HepG2 (cell line): ENCODE results near the gene ZNF683. TPM values are rescaled to one million over a fixed set of nuclear protein-coding genes. Genes with fewer than 3 reads are reported as not detected.
A peak's percentile ranks its signal among the peaks of the same experiment; 100 is the strongest.

Experiments used
- GATAD1 ChIP-seq: IDR thresholded peaks from 2 replicates; pipeline ENCODE4 v1.6.1; 2016; ENCODE audit warnings: missing genetic modification reagents, missing compliant biosample characterization
- KLF9 ChIP-seq: IDR thresholded peaks from 2 replicates; pipeline ENCODE4 v1.6.1; 2016; ENCODE audit warnings: low read depth
- MXI1 ChIP-seq: IDR thresholded peaks from 3 replicates; pipeline ENCODE4 v1.6.1; 2012; ENCODE audit warnings: low read depth, low read length, inconsistent platforms, borderline replicate concordance
- MYNN ChIP-seq: sonication (generic); formaldehyde crosslinking; IDR thresholded peaks from 2 replicates; pipeline ENCODE4 v1.4.0; 2020; ENCODE audit warnings: mild to moderate bottlenecking, low read depth, missing genetic modification reagents
- RBM39 ChIP-seq: fragments of 200-400 bp; formaldehyde crosslinking; IDR thresholded peaks from one replicate; pipeline ENCODE4 v1.6.1; 2018; ENCODE audit warnings: antibody characterized with exemption, mild to moderate bottlenecking, low read depth, low read length; ENCODE audit not compliant: poor library complexity, severe bottlenecking
- SALL1 ChIP-seq: sonication (generic); formaldehyde crosslinking; IDR thresholded peaks from 2 replicates; pipeline ENCODE4 v1.8.0; 2022; ENCODE audit warnings: mild to moderate bottlenecking, missing genetic modification reagents
- SP1 ChIP-seq, 2 experiments: fragments of 450-650 bp in 1 of 2; sonication (generic) in 1 of 2; formaldehyde crosslinking in 1 of 2; IDR thresholded peaks; 2 replicates each; pipeline versions ENCODE4 v1.4.0 to v1.6.1; 2016 to 2020; ENCODE audit warnings: missing genetic modification reagents in 1 of 2
- ZBTB40 ChIP-seq, 2 experiments: fragments of 450-650 bp in 1 of 2; sonication (generic) in 1 of 2; formaldehyde crosslinking in 1 of 2; IDR thresholded peaks; 2 replicates each; pipeline versions ENCODE4 v1.6.1 to v1.8.0; 2016 to 2022; ENCODE audit warnings: antibody characterized with exemption in 1 of 2, mild to moderate bottlenecking in 1 of 2, missing genetic modification reagents in 1 of 2
- ZNF280B ChIP-seq: sonication (generic); formaldehyde crosslinking; IDR thresholded peaks from 2 replicates; pipeline ENCODE4 v1.5.0; 2020; ENCODE audit warnings: missing genetic modification reagents, mild to moderate bottlenecking, borderline replicate concordance
- ZNF589 ChIP-seq: sonication (generic); formaldehyde crosslinking; conservative IDR thresholded peaks from 2 replicates; pipeline ENCODE4 v1.8.0; 2022; ENCODE audit warnings: mild to moderate bottlenecking, moderate library complexity, missing genetic modification reagents
- ZNF687 ChIP-seq: sonication (generic); formaldehyde crosslinking; IDR thresholded peaks from 2 replicates; pipeline ENCODE4 v1.5.1; 2020; ENCODE audit warnings: mild to moderate bottlenecking, missing genetic modification reagents, moderate library complexity
- ZNF775 ChIP-seq: sonication (generic); formaldehyde crosslinking; IDR thresholded peaks from 2 replicates; pipeline ENCODE4 v1.4.0; 2020; ENCODE audit warnings: missing genetic modification reagents, mild to moderate bottlenecking, moderate library complexity, borderline replicate concordance
- polyA plus RNA-seq, 8 experiments: library from polyadenylated mRNA; depleted of rRNA in 3 of 8; stranded (reverse) in 7 of 8; unstranded in 1 of 8; fragments of >200 nt; fragmentation: Illumina TruSeq in 4 of 8; extraction: Trizol in 4 of 8; gene quantifications; 2 replicates each; pipeline versions ENCODE4 v1.2.1 to v1.2.3, GENCODE V29; 2011 to 2016; ENCODE audit warnings: low read depth in 4 of 8, missing spikeins in 1 of 8, mixed read lengths in 1 of 8; ENCODE audit not compliant: insufficient read depth in 1 of 8
- total RNA-seq, 5 experiments: library from RNA; depleted of rRNA; stranded (reverse); fragments of >200 nt; fragmentation: Illumina TruSeq; extraction: Trizol; gene quantifications; 2 replicates each; pipeline ENCODE4 v1.2.3, GENCODE V29; 2016; ENCODE audit warnings: low read depth in 1 of 5
- TF ChIP-seq, protein P1 (sequence below): sonication (generic); formaldehyde crosslinking; IDR thresholded peaks from 2 replicates; pipeline ENCODE4 v1.4.0; 2020; ENCODE audit warnings: low read depth, mild to moderate bottlenecking, missing genetic modification reagents

The ZNF683 gene
- total and polyA plus RNA-seq, 2 of the 13 experiments (the other 11 are each of a cell fraction or from before 2014, with no cell fraction given): not detected

GRCh38 chr1:26408604-26409003 lies 36.1 kb upstream of the ZNF683 start (continued):
- TF ChIP-seq ZNF687: peak; percentile 61; the same call in 1 of the 2 replicates
- TF ChIP-seq SP1 (IDR thresholded peaks at IDR 0.05): no peak
- TF ChIP-seq SP1 (CRISPR knock-in tag; IDR thresholded peaks at IDR 0.05): peak; percentile 84
- TF ChIP-seq SALL1 (CRISPR knock-in tag): peak; percentile 100
- peak; percentile 100 for TF ChIP-seq KLF9 (CRISPR knock-in tag)
- TF ChIP-seq ZBTB40 (IDR thresholded peaks at IDR 0.05): no peak
- TF ChIP-seq ZBTB40 (CRISPR knock-in tag; IDR thresholded peaks at IDR 0.05): peak; percentile 98
- peak; percentile 99 for TF ChIP-seq ZNF775 (CRISPR knock-in tag)
- TF ChIP-seq GATAD1 (CRISPR knock-in tag): peak; percentile 91
- peak; percentile 100 for TF ChIP-seq ZNF280B (CRISPR knock-in tag)
- peak; percentile 99 for TF ChIP-seq MYNN (CRISPR knock-in tag)
- no peak for TF ChIP-seq RBM39
- TF ChIP-seq, protein P1, sequence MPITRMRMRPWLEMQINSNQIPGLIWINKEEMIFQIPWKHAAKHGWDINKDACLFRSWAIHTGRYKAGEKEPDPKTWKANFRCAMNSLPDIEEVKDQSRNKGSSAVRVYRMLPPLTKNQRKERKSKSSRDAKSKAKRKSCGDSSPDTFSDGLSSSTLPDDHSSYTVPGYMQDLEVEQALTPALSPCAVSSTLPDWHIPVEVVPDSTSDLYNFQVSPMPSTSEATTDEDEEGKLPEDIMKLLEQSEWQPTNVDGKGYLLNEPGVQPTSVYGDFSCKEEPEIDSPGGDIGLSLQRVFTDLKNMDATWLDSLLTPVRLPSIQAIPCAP (CRISPR knock-in tag): peak; percentile 99
- TF ChIP-seq MXI1: peak; percentile 99
- TF ChIP-seq ZNF589: peak; percentile 100
